ENCODE data around the gene CREBBP. TPM values are rescaled to one million over a fixed set of nuclear protein-coding genes. Genes with fewer than 3 reads are reported as not detected.
"Not testable (repeated sequence)": the region's sequence is repeated elsewhere in the genome, so short reads cannot be mapped to it uniquely, and the experiment has no call there.

CREBBP gene
- total RNA-seq (2014; rRNA removed; shearing (Covaris generic)): 18.8 and 23.3 TPM in 2 replicates

- peak within 1 kb of the TSS; percentile 66 for H3K4me3 ChIP-seq
- H3K4me1 ChIP-seq: peaks cover 3% of the 10 kb centered on the region; the same call in 1 of the 2 replicates
- H3K36me3 ChIP-seq: peaks cover 3% of the 10 kb centered on the region; the same call in 1 of the 2 replicates
- no peaks in the 10 kb centered on the region for H3K9me3 ChIP-seq (replicated peaks)
- no peaks in the 10 kb centered on the region for H3K27me3 ChIP-seq
- DNase-seq: peak; percentile 74 to 87
- H3K27ac ChIP-seq: no peak within 1 kb of the TSS
Observed at GRCh38 chr16:3880623-3881498, at the start of gene CREBBP. Gene CREBBP, minus strand, starts transcription at chr16:3880713. Its CDS starts 797 bp downstream, at chr16:3879916.

- not testable (repeated sequence) for DNase-seq; H3K4me3 ChIP-seq; H3K27me3 ChIP-seq; H3K9me3 ChIP-seq (replicated peaks); H3K36me3 ChIP-seq; H3K27ac ChIP-seq; H3K4me1 ChIP-seq
Observed at GRCh38 chr16:3927147-3927546, 46.6 kb upstream of the CREBBP start.

GRCh38 chr16:3924763-3925162, 44.2 kb upstream of the CREBBP start:
- H3K9me3 ChIP-seq (replicated peaks): no peaks in the 10 kb centered on the region
- no peak overlapping the region for H3K4me3 ChIP-seq
- H3K27me3 ChIP-seq: no peaks in the 10 kb centered on the region

GRCh38 chr16:3922241-3922640, 41.7 kb upstream of the CREBBP start:
- Histone ChIP-seq H3K4me1 (no peaks in the 10 kb centered on the region), H3K36me3 (no peaks in the 10 kb centered on the region), H3K4me3 (no peak overlapping the region), H3K9me3 (replicated peaks) (no peaks in the 10 kb centered on the region), H3K27me3 (no peaks in the 10 kb centered on the region), H3K27ac (no peak overlapping the region)
- no peak for DNase-seq

More at GRCh38 chr16:3924763-3925162, 44.2 kb upstream of the CREBBP start:
- no peaks in the 10 kb centered on the region for H3K4me1 ChIP-seq
- H3K36me3 ChIP-seq: no peaks in the 10 kb centered on the region
- no peak overlapping the region for H3K27ac ChIP-seq
- no peak for DNase-seq

- no peaks in the 10 kb centered on the region for H3K9me3 ChIP-seq (replicated peaks)
- no peak overlapping the region for H3K4me3 ChIP-seq
- no peaks in the 10 kb centered on the region for H3K27me3 ChIP-seq
- no peaks in the 10 kb centered on the region for H3K36me3 ChIP-seq
- H3K4me1 ChIP-seq: no peaks in the 10 kb centered on the region
- no peak overlapping the region for H3K27ac ChIP-seq
- DNase-seq: no peak
Observed at GRCh38 chr16:3920206-3920605, 39.7 kb upstream of the CREBBP start.

GRCh38 chr16:3919413-3919812, 38.9 kb upstream of the CREBBP start:
- no peak for DNase-seq
- no peak overlapping the region for H3K27ac ChIP-seq
- H3K4me3 ChIP-seq: no peak overlapping the region
- H3K27me3 ChIP-seq: no peaks in the 10 kb centered on the region
- H3K36me3 ChIP-seq: no peaks in the 10 kb centered on the region
- H3K9me3 ChIP-seq (replicated peaks): no peaks in the 10 kb centered on the region
- H3K4me1 ChIP-seq: no peaks in the 10 kb centered on the region

- no peaks in the 10 kb centered on the region for H3K4me1 ChIP-seq
- H3K27ac ChIP-seq: no peak overlapping the region
- H3K4me3 ChIP-seq: no peak overlapping the region
- no peaks in the 10 kb centered on the region for H3K9me3 ChIP-seq (replicated peaks)
- no peaks in the 10 kb centered on the region for H3K27me3 ChIP-seq
- no peaks in the 10 kb centered on the region for H3K36me3 ChIP-seq
- no peak for DNase-seq
Observed at GRCh38 chr16:3915426-3916260, 35.1 kb upstream of the CREBBP start.

GRCh38 chr16:3912897-3913296, 32.4 kb upstream of the CREBBP start:
- Histone ChIP-seq H3K27ac (no peak overlapping the region), H3K4me3 (no peak overlapping the region), H3K9me3 (replicated peaks) (no peaks in the 10 kb centered on the region), H3K27me3 (no peaks in the 10 kb centered on the region), H3K4me1 (peaks cover 5% of the 10 kb centered on the region; the same call in 1 of the 2 replicates), H3K36me3 (no peaks in the 10 kb centered on the region)
- no peak for DNase-seq

- no peak for DNase-seq
- Histone ChIP-seq H3K4me3 (no peak overlapping the region), H3K27me3 (no peaks in the 10 kb centered on the region), H3K36me3 (no peaks in the 10 kb centered on the region), H3K4me1 (peaks cover 5% of the 10 kb centered on the region; the same call in 1 of the 2 replicates), H3K27ac (no peak overlapping the region), H3K9me3 (replicated peaks) (no peaks in the 10 kb centered on the region)
Observed at GRCh38 chr16:3912373-3912772, 31.9 kb upstream of the CREBBP start.

- not testable (repeated sequence) for H3K27me3 ChIP-seq; DNase-seq; H3K9me3 ChIP-seq (replicated peaks)
Observed at GRCh38 chr16:3911741-3912140, 31.2 kb upstream of the CREBBP start.

GRCh38 chr16:3909791-3910583, 29.5 kb upstream of the CREBBP start:
- no peak overlapping the region for H3K27ac ChIP-seq
- peak; percentile 17 to 18 for DNase-seq
- H3K4me3 ChIP-seq: no peak overlapping the region

More at GRCh38 chr16:3911741-3912140, 31.2 kb upstream of the CREBBP start:
- H3K4me3 ChIP-seq, H3K36me3 ChIP-seq, H3K27ac ChIP-seq, H3K4me1 ChIP-seq: not testable (repeated sequence)

GRCh38 chr16:3908951-3909437, 28.5 kb upstream of the CREBBP start:
- H3K4me3 ChIP-seq: no peak overlapping the region
- no peaks in the 10 kb centered on the region for H3K36me3 ChIP-seq
- H3K4me1 ChIP-seq: peaks cover 5% of the 10 kb centered on the region; the same call in 1 of the 2 replicates
- H3K9me3 ChIP-seq (replicated peaks): no peaks in the 10 kb centered on the region
- DNase-seq: no peak
- H3K27me3 ChIP-seq: no peaks in the 10 kb centered on the region
- no peak overlapping the region for H3K27ac ChIP-seq

More at GRCh38 chr16:3909791-3910583, 29.5 kb upstream of the CREBBP start:
- no peaks in the 10 kb centered on the region for H3K36me3 ChIP-seq
- H3K4me1 ChIP-seq: peaks cover 5% of the 10 kb centered on the region; the same call in 1 of the 2 replicates
- H3K9me3 ChIP-seq (replicated peaks): no peaks in the 10 kb centered on the region
- no peaks in the 10 kb centered on the region for H3K27me3 ChIP-seq

- no peak for DNase-seq
- no peak overlapping the region for H3K27ac ChIP-seq
- no peaks in the 10 kb centered on the region for H3K9me3 ChIP-seq (replicated peaks)
- H3K27me3 ChIP-seq: no peaks in the 10 kb centered on the region
- no peaks in the 10 kb centered on the region for H3K36me3 ChIP-seq
- no peak overlapping the region for H3K4me3 ChIP-seq
- H3K4me1 ChIP-seq: peaks cover 12% of the 10 kb centered on the region
Observed at GRCh38 chr16:3907586-3907985, 27.1 kb upstream of the CREBBP start.

GRCh38 chr16:3906363-3906762, 25.9 kb upstream of the CREBBP start:
- peaks cover 14% of the 10 kb centered on the region for H3K4me1 ChIP-seq
- no peaks in the 10 kb centered on the region for H3K36me3 ChIP-seq
- no peaks in the 10 kb centered on the region for H3K9me3 ChIP-seq (replicated peaks)
- H3K4me3 ChIP-seq: no peak overlapping the region
- H3K27me3 ChIP-seq: no peaks in the 10 kb centered on the region
- no peak for DNase-seq
- H3K27ac ChIP-seq: no peak overlapping the region
